ENCODE measurements around the gene RPP14.

Gene RPP14

GRCh38 chr3:58308728-58309127, 2.7 kb downstream of the RPP14 start:
- TF ChIP-seq CTCF (IDR thresholded peaks at IDR 0.05; ENCODE audit: low read length, missing control alignments), result no peak
- DNase-seq (ENCODE audit: low read depth), result peak; percentile 29
- no peak overlapping the region for H3K4me3 ChIP-seq (replicated peaks; ENCODE audit: low read depth, low read length)

DNA sequence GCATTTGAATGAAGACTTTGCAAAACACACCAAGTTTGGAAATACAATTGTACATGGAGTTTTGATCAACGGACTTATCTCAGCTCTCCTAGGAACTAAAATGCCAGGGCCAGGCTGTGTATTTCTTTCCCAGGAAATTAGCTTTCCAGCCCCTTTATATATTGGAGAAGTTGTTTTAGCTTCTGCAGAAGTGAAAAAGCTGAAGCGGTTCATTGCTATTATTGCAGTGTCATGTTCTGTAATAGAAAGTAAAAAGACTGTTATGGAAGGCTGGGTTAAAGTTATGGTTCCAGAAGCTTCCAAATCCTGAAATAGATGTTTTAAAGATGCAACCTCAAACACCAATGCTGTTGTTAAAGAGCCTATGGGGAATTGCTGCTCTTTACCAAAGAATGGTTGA, 11.8 kb downstream of the RPP14 start:
- H3K4me3 ChIP-seq (replicated peaks; ENCODE audit: low read depth, low read length), result no peak overlapping the region

GRCh38 chr3:58321791-58322190, 15.7 kb downstream of the RPP14 start:
- TF ChIP-seq CTCF (IDR thresholded peaks at IDR 0.05; ENCODE audit: low read length, missing control alignments), result no peak
- no peak for DNase-seq (ENCODE audit: low read depth)
- no peak overlapping the region for H3K4me3 ChIP-seq (replicated peaks; ENCODE audit: low read depth, low read length)

More for the DNA sequence above, 11.8 kb downstream of the RPP14 start:
- no peak for DNase-seq (ENCODE audit: low read depth)
- TF ChIP-seq CTCF (IDR thresholded peaks at IDR 0.05; ENCODE audit: low read length, missing control alignments), result no peak

DNA sequence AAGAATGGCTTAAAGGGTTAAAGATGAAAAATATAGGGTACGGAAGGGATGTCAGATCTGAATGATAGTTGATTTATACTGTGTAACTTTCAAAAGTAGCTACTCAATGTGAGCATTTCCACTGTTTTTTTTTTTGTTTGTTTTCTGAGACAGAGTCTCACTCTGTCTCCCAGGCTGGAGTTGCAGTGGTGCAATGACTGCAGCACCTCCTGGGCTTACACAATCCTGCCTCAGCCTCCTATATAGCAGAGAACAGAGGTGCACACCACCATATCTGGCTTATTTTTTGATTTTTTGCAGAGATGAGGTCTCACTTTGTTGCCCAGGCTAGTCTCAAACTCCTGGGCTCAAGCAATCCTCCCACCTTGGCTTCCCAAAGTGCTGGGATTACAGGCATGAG, 16.7 kb downstream of the RPP14 start:
- H3K4me3 ChIP-seq (replicated peaks; ENCODE audit: low read depth, low read length), result no peak overlapping the region
- DNase-seq (ENCODE audit: low read depth), result no peak
- TF ChIP-seq CTCF (IDR thresholded peaks at IDR 0.05; ENCODE audit: low read length, missing control alignments), result no peak

GRCh38 chr3:58323529-58324390, 17.7 kb downstream of the RPP14 start:
- no peak overlapping the region for H3K4me3 ChIP-seq (replicated peaks; ENCODE audit: low read depth, low read length)
- TF ChIP-seq CTCF (IDR thresholded peaks at IDR 0.05; ENCODE audit: low read length, missing control alignments), result no peak
- no peak for DNase-seq (ENCODE audit: low read depth)

GRCh38 chr3:58324391-58325390, 18.6 kb downstream of the RPP14 start:
- no peak for DNase-seq (ENCODE audit: low read depth)
- no peak for TF ChIP-seq CTCF (IDR thresholded peaks at IDR 0.05; ENCODE audit: low read length, missing control alignments)
- H3K4me3 ChIP-seq (replicated peaks; ENCODE audit: low read depth, low read length), result no peak overlapping the region
